GM12878 (cell line): Measurements from ENCODE around the gene ITGB5.

Experiments used
- RUNX3 ChIP-seq: IDR thresholded peaks from 2 replicates; pipeline ENCODE4 v1.6.1; 2012; ENCODE audit warnings: low read length, inconsistent platforms
- TF ChIP-seq, protein P1 (sequence below): IDR thresholded peaks from 2 replicates; pipeline ENCODE4 v1.6.1; 2011; ENCODE audit warnings: low read depth, mild to moderate bottlenecking, low read length, moderate library complexity, borderline replicate concordance; ENCODE audit errors: extremely low read depth
- TF ChIP-seq, protein P2 (sequence below), 3 experiments: IDR thresholded peaks in 2 of 3; conservative IDR thresholded peaks in 1 of 3; 2 replicates each; pipeline ENCODE4 v1.5.1; 2011; ENCODE audit warnings: low read depth in 3 of 3, low read length in 3 of 3, mild to moderate bottlenecking in 3 of 3, control low read depth in 2 of 3, moderate library complexity in 2 of 3, inconsistent platforms in 1 of 3, mixed read lengths in 1 of 3; ENCODE audit not compliant: control insufficient read depth in 2 of 3, insufficient read depth in 1 of 3; ENCODE audit errors: extremely low read depth in 1 of 3

DNA sequence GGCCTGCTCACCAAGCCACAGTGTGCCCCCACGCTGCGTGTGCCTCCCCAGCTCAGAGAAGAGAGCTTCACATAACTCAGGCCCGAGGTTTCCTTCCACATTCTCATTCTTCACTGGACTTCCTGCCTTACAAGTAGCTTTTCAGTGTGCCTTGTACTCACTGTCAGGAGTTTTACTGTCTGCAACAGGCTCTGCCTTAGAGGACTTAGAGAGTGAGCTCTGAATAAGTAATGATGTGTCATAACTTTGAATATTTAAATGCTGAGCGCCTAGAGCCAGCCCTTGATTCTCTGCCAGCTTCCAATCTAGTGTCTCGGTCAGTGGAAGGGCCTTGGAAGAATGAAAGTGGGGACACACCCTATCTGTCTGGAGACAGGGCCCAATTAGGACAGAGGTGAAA lies 41.8 kb downstream of the ITGB5 start:
- no peak for TF ChIP-seq RUNX3
- TF ChIP-seq, protein P1, sequence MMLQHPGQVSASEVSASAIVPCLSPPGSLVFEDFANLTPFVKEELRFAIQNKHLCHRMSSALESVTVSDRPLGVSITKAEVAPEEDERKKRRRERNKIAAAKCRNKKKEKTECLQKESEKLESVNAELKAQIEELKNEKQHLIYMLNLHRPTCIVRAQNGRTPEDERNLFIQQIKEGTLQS = no peak
- TF ChIP-seq, protein P2, sequence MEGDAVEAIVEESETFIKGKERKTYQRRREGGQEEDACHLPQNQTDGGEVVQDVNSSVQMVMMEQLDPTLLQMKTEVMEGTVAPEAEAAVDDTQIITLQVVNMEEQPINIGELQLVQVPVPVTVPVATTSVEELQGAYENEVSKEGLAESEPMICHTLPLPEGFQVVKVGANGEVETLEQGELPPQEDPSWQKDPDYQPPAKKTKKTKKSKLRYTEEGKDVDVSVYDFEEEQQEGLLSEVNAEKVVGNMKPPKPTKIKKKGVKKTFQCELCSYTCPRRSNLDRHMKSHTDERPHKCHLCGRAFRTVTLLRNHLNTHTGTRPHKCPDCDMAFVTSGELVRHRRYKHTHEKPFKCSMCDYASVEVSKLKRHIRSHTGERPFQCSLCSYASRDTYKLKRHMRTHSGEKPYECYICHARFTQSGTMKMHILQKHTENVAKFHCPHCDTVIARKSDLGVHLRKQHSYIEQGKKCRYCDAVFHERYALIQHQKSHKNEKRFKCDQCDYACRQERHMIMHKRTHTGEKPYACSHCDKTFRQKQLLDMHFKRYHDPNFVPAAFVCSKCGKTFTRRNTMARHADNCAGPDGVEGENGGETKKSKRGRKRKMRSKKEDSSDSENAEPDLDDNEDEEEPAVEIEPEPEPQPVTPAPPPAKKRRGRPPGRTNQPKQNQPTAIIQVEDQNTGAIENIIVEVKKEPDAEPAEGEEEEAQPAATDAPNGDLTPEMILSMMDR (IDR thresholded peaks at IDR 0.05 in 2 of 3, conservative IDR thresholded peaks at IDR 0.05 in 1 of 3; ENCODE audit: control insufficient read depth in 2 of 3, extremely low read depth in 1 of 3, insufficient read depth in 1 of 3, low read depth in 3 of 3, low read length in 3 of 3) = no peak
